Thyroid gland (tissue), 4 donors: ENCODE results near the gene NOS2.

ENCODE experiments used
- POLR2A ChIP-seq, 2 donors: fragments of 450-650 bp; IDR thresholded peaks; one replicate each; pipeline ENCODE4 v1.6.1; 2017; ENCODE audit warnings: antibody characterized with exemption in 2 of 2, mild to moderate bottlenecking in 2 of 2, moderate library complexity in 1 of 2
- TF ChIP-seq, protein P1 (sequence below), 6 experiments: fragments of 200-600 bp in 3 of 6; fragments of 450-650 bp in 3 of 6; sonication (generic) in 3 of 6; IDR thresholded peaks; one replicate each; pipeline ENCODE4 v1.5.1; 2016 to 2019; ENCODE audit warnings: antibody characterized with exemption in 6 of 6, mild to moderate bottlenecking in 2 of 6, inconsistent platforms in 1 of 6, moderate library complexity in 1 of 6

DNA sequence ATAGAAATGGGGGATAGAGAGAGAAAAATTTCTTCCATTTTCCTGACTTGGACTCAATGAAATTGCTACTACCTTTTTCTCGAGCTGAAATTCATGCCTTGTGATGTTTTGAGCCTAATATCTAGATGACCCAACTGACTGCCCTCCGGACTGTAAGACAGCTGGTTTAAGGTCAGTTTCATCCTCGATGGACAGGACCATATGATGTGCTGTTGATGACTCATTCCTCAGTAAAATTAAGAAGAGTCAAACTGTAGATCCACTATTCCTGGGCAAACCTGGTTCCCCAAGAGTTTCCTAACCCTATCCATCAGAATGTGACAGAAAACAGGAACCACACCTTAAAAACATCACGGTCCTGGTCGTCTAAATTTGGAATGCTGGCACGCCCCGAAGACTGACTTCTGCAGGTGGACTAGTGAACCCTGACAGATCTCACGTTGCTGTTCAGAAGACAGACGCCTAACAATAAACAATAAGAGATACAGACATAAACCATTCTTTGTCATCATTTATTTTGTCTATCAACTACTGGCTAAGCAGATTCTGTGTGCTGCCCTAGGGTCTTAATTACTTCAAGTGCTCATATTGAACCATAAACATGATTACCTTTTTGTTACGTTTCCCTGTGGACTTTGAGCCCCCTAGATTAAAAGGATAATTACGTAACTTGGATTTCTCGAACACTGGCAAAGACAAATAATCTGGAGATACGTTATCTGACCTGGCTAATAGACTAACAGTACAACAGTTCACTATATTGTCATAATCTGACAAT is 45.1 kb upstream of the NOS2 start:
- TF ChIP-seq, protein P1, sequence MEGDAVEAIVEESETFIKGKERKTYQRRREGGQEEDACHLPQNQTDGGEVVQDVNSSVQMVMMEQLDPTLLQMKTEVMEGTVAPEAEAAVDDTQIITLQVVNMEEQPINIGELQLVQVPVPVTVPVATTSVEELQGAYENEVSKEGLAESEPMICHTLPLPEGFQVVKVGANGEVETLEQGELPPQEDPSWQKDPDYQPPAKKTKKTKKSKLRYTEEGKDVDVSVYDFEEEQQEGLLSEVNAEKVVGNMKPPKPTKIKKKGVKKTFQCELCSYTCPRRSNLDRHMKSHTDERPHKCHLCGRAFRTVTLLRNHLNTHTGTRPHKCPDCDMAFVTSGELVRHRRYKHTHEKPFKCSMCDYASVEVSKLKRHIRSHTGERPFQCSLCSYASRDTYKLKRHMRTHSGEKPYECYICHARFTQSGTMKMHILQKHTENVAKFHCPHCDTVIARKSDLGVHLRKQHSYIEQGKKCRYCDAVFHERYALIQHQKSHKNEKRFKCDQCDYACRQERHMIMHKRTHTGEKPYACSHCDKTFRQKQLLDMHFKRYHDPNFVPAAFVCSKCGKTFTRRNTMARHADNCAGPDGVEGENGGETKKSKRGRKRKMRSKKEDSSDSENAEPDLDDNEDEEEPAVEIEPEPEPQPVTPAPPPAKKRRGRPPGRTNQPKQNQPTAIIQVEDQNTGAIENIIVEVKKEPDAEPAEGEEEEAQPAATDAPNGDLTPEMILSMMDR (IDR thresholded peaks at IDR 0.05), result no peak
- TF ChIP-seq POLR2A (IDR thresholded peaks at IDR 0.05), result no peak
